ENCODE data around the gene DDX50. TPM values are rescaled to one million over a fixed set of nuclear protein-coding genes. Genes with fewer than 3 reads are reported as not detected.

Gene DDX50
- 30.7 to 44.6 TPM (median 33.5 TPM) in 5 replicates for total RNA-seq (2022; extraction: Qiagen RNA extraction)

GRCh38 chr10:68901105-68901927 is at the start of gene DDX50:
Gene DDX50 (plus strand): TSS chr10:68901315. CDS start chr10:68901385, 70 bp downstream.

GRCh38 chr10:68955832-68956532 is 54.9 kb downstream of the DDX50 start, which contains the start of gene DDX21:
Gene DDX21 (plus strand): TSS chr10:68956170. CDS start chr10:68956226, 56 bp downstream.

GRCh38 chr10:68988530-68989316 is 87.6 kb downstream of the DDX50 start, which contains the start of gene KIFBP:
Gene KIFBP (plus strand): TSS chr10:68988803. CDS start chr10:68988833, 30 bp downstream.

Other genes starting within 250 kb of the DDX50 start
- 57.2 to 89.9 TPM (median 60.1 TPM) in 5 replicates for gene CCAR1, start 180.1 kb upstream of the DDX50 start, total RNA-seq (2022; extraction: Qiagen RNA extraction)
- 0.61 to 0.87 TPM (median 0.68 TPM) in 5 replicates for gene STOX1, start 73.8 kb upstream of the DDX50 start, total RNA-seq (2022; extraction: Qiagen RNA extraction)
- gene DDX21, start 54.9 kb downstream of the DDX50 start, total RNA-seq (2022; extraction: Qiagen RNA extraction): 113 to 164 TPM (median 128 TPM) in 5 replicates
- 35.4 to 47.8 TPM (median 39.8 TPM) in 5 replicates for gene KIFBP, start 87.5 kb downstream of the DDX50 start, total RNA-seq (2022; extraction: Qiagen RNA extraction)
- 57.1 to 87.2 TPM (median 61.2 TPM) in 5 replicates for gene SRGN, start 186.8 kb downstream of the DDX50 start, total RNA-seq (2022; extraction: Qiagen RNA extraction)
- 44.9 to 80.6 TPM (median 50.1 TPM) in 5 replicates for gene VPS26A, start 222.9 kb downstream of the DDX50 start, total RNA-seq (2022; extraction: Qiagen RNA extraction)

All from A549 treated with CORT108297 at 1 μM for 4 hours (cell line).